A549 (cell line): Measurements from ENCODE around the gene NOP9. TPM values are rescaled to one million over a fixed set of nuclear protein-coding genes. Genes with fewer than 3 reads are reported as not detected.

ENCODE experiments used
- ATAC-seq, 2 experiments: fragments of 200-7000 bp in 1 of 2; fragments of >200 bp in 1 of 2; cut with Nextera tagmentation in 1 of 2; cut with Tn5 transposase in 1 of 2; 3 replicates each; pipeline versions ENCODE4 v1.8.0 to v1.9.1; 2018 to 2020; ENCODE audit warnings: mild to moderate bottlenecking in 1 of 2, moderate library complexity in 1 of 2
- CTCF ChIA-PET: fragments of 300-600 bp; sonication (Branson Sonifier 250); formaldehyde crosslinking; extraction: SDS; loops from one replicate; lab custom pipeline; 2021; ENCODE audit warnings: antibody characterized with exemption, inconsistent platforms; lab: Yijun Ruan, JAX
- POLR2A ChIA-PET: fragments of 350-600 bp; formaldehyde crosslinking; extraction: SDS; loops from one replicate; lab custom pipeline; 2021; ENCODE audit warnings: antibody characterized with exemption, inconsistent platforms; lab: Yijun Ruan, JAX
- DNase-seq, 2 experiments: peaks; one replicate each; pipeline versions ENCODE4 v3.0.0 to v3.0.0-alpha.2; 2011 to 2016; ENCODE audit warnings: low read depth in 1 of 2, low spot score in 1 of 2
- FAIRE-seq: peaks from 2 replicates; lab custom pipeline; 2011; peaks lifted over from hg19 to GRCh38; lab: Jason Lieb, UNC
- H3K27ac ChIP-seq, 2 experiments: fragments of >200 bp; sonication (Bioruptor Twin); formaldehyde crosslinking; 3 replicates each; pipeline ENCODE4 v1.5.1; 2016 to 2017
- H3K4me1 ChIP-seq: fragments of >200 bp; sonication (Bioruptor Twin); formaldehyde crosslinking; 3 replicates; pipeline ENCODE4 v1.6.1; 2016
- H3K4me2 ChIP-seq: fragments of >200 bp; sonication (Bioruptor Twin); formaldehyde crosslinking; 3 replicates; pipeline ENCODE4 v1.6.1; 2016
- H3K4me3 ChIP-seq: fragments of >200 bp; sonication (Bioruptor Twin); formaldehyde crosslinking; 3 replicates; pipeline ENCODE4 v1.5.1; 2016
- H3K9me3 ChIP-seq: fragments of >200 bp; sonication (Bioruptor Twin); formaldehyde crosslinking; 3 replicates; pipeline ENCODE4 v1.6.1; 2016
- ATOH8 ChIP-seq: fragments of 250-450 bp; sonication (Bioruptor Pico); IDR thresholded peaks from 2 replicates; pipeline ENCODE4 v1.5.0; 2020; ENCODE audit warnings: low read depth, mild to moderate bottlenecking, moderate library complexity
- CBX2 ChIP-seq: fragments of 200-600 bp; sonication (generic); IDR thresholded peaks from 2 replicates; pipeline ENCODE4 v1.6.1; 2016; ENCODE audit warnings: low read depth, mild to moderate bottlenecking, borderline replicate concordance
- CHD4 ChIP-seq: fragments of 200-600 bp; sonication (generic); IDR thresholded peaks from 2 replicates; pipeline ENCODE4 v1.6.1; 2016; ENCODE audit warnings: antibody characterized with exemption, mild to moderate bottlenecking, borderline replicate concordance
- CTCF ChIP-seq: fragments of >200 bp; sonication (Bioruptor Twin); formaldehyde crosslinking; IDR thresholded peaks from 3 replicates; pipeline ENCODE4 v1.5.1; 2016
- EHMT2 ChIP-seq: fragments of 200-600 bp; sonication (generic); IDR thresholded peaks from 2 replicates; pipeline ENCODE4 v1.6.1; 2016; ENCODE audit warnings: antibody characterized with exemption, low read depth, mild to moderate bottlenecking, moderate library complexity
- ELK1 ChIP-seq: fragments of 150-350 bp; IDR thresholded peaks from 2 replicates; pipeline ENCODE4 v1.6.1; 2014; ENCODE audit warnings: low read depth, mild to moderate bottlenecking, low read length
- FOSB ChIP-seq: fragments of 250-450 bp; sonication (Bioruptor Pico); IDR thresholded peaks from 2 replicates; pipeline ENCODE4 v1.5.0; 2020; ENCODE audit warnings: mild to moderate bottlenecking, moderate library complexity
- HDAC2 ChIP-seq: fragments of 200-600 bp; sonication (generic); IDR thresholded peaks from 2 replicates; pipeline ENCODE4 v1.6.1; 2016
- HOXA7 ChIP-seq: fragments of 250-450 bp; sonication (Bioruptor Pico); IDR thresholded peaks from 2 replicates; pipeline ENCODE4 v1.5.0; 2020; ENCODE audit warnings: mild to moderate bottlenecking, moderate library complexity
- HOXB13 ChIP-seq: fragments of 250-450 bp; sonication (Bioruptor Pico); IDR thresholded peaks from 2 replicates; pipeline ENCODE4 v1.5.0; 2020; ENCODE audit warnings: low read depth, mild to moderate bottlenecking, moderate library complexity
- JUNB ChIP-seq: fragments of >200 bp; sonication (Bioruptor Twin); formaldehyde crosslinking; IDR thresholded peaks from 2 replicates; pipeline ENCODE4 v1.6.1; 2016
- NR3C1 ChIP-seq: fragments of >200 bp; sonication (Bioruptor Twin); formaldehyde crosslinking; IDR thresholded peaks from 3 replicates; pipeline ENCODE4 v1.6.1; 2017
- PHF8 ChIP-seq: fragments of 200-600 bp; sonication (generic); IDR thresholded peaks from 2 replicates; pipeline ENCODE4 v1.6.1; 2016; ENCODE audit warnings: low read depth, mild to moderate bottlenecking, antibody characterized with exemption, moderate library complexity, borderline replicate concordance
- RNF2 ChIP-seq: fragments of 200-600 bp; sonication (generic); IDR thresholded peaks from 2 replicates; pipeline ENCODE4 v1.6.1; 2016; ENCODE audit warnings: low read depth, mild to moderate bottlenecking, antibody characterized with exemption, moderate library complexity, borderline replicate concordance
- SMC3 ChIP-seq: fragments of >200 bp; sonication (Bioruptor Twin); formaldehyde crosslinking; IDR thresholded peaks from 3 replicates; pipeline ENCODE4 v1.6.1; 2018; ENCODE audit warnings: inconsistent platforms
- ZFP36 ChIP-seq: fragments of 450-650 bp; IDR thresholded peaks from 2 replicates; pipeline ENCODE4 v1.6.1; 2014; ENCODE audit warnings: borderline replicate concordance; ENCODE audit not compliant: partially characterized antibody
- WGBS: methylation state at CpG from one replicate; pipeline ENCODE4 v1.1.6; 2017; ENCODE audit errors: missing lambda C conversion rate; 5-methylcytosine and 5-hydroxymethylcytosine counted together
- polyA plus RNA-seq, 4 experiments: library from polyadenylated mRNA; depleted of rRNA in 3 of 4; stranded (reverse); fragments of >200 nt; fragmentation: RNase III in 1 of 4; extraction: RNeasy Plus Mini Kit Qiagen cat#74134 plus additional on column Dnase treatment in 1 of 4; gene quantifications; 2 replicates in 3 of 4; 3 replicates in 1 of 4; pipeline ENCODE4 v1.2.3, GENCODE V29; 2011 to 2017

Gene NOP9
- polyA plus RNA-seq, 2 of the 4 experiments (the other 2 are of a cell fraction) = 16.5 to 24.5 TPM

DNA sequence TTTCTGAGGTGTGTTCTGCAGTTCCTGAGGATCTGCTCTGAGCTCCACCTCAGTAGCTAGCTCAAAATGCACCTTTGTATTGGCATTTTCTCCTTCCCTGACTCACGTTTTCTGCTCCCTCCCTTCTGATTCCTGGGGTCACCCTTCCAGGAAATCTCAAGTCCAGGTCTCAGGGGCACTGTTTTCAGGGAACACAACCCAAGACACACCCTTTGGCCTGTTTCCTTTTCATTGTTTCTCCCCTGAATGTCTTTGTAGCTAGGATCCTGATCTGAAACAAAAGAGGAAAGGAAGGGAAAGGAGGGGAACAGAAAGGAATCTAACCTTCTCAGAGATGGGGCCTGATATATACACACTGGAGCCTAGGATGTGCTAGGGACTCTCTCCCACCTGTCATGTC, 47.5 kb downstream of the NOP9 start:
- Histone ChIP-seq H3K27ac (no peak overlapping the region), H3K9me3 (no peaks in the 10 kb centered on the region), H3K4me1 (no peaks in the 10 kb centered on the region), H3K4me2 (no peak overlapping the region), H3K4me3 (no peak overlapping the region)
- DNase-seq (no peak), FAIRE-seq (no peak), ATAC-seq (no peak)
- 4% methylated on average over 1 of the region's 1 CpG for WGBS
- TF ChIP-seq RNF2 = no peak
- CTCF ChIA-PET = interaction anchor here (1.0 to 5.7 kb wide), 7 partner anchors 13 to 89 kb away, joined by 3 to 32 read pairs (median 7); partner anchors contain the start of gene ADCY4
- POLR2A ChIA-PET = interaction anchor here (1.1 kb wide), 1 partner anchor 83 kb away, joined by 3 read pairs; the partner anchor contains the start of gene KHNYN

- Histone ChIP-seq H3K27ac (no peak overlapping the region), H3K9me3 (no peaks in the 10 kb centered on the region), H3K4me1 (peaks cover 2% of the 10 kb centered on the region; the same call in 2 of the 3 replicates), H3K4me3 (no peak overlapping the region), H3K4me2 (no peak overlapping the region)
- FAIRE-seq (no peak), DNase-seq (no peak), ATAC-seq (no peak)
- TF ChIP-seq PHF8 (no peak), HDAC2 (no peak), CTCF (no peak), RNF2 (no peak), CBX2 (no peak), EHMT2 (no peak), HOXA7 (no peak), HOXB13 (CRISPR knock-in tag) (no peak), ZFP36 (no peak)
- POLR2A ChIA-PET = no interaction called here
- CTCF ChIA-PET = interaction anchor here (0.6 to 5.7 kb wide), 8 partner anchors 9 to 88 kb away, joined by 3 to 32 read pairs (median 6); partner anchors contain the start of gene ADCY4
- 85% methylated on average over 2 of the region's 2 CpGs for WGBS
These were observed 48.5 kb downstream of the NOP9 start for GRCh38 chr14:24348186-24348585.

GRCh38 chr14:24349742-24350141, 50.1 kb downstream of the NOP9 start:
- no peak for FAIRE-seq
- DNase-seq = no peak
- no peak for TF ChIP-seq ATOH8 (CRISPR knock-in tag)
- TF ChIP-seq JUNB = no peak
- TF ChIP-seq CHD4 = no peak
- TF ChIP-seq SMC3 = no peak
- TF ChIP-seq NR3C1 = no peak
- TF ChIP-seq FOSB = no peak
- TF ChIP-seq ELK1 = no peak
- TF ChIP-seq ZFP36 = no peak
- H3K4me3 ChIP-seq = no peak overlapping the region
- no peak for ATAC-seq
- peaks cover 17% of the 10 kb centered on the region for H3K4me1 ChIP-seq
- 41% methylated on average over 5 of the region's 5 CpGs for WGBS
- ChIA-PET POLR2A (no interaction called here), CTCF (interaction anchor here (0.6 to 4.2 kb wide), 4 partner anchors 13 to 82 kb away, joined by 3 to 40 read pairs (median 12); partner anchors contain the start of gene ADCY4)
- no peak overlapping the region for H3K4me2 ChIP-seq
- no peaks in the 10 kb centered on the region for H3K9me3 ChIP-seq
- H3K27ac ChIP-seq = no peak overlapping the region
